Measurements from ENCODE around the gene BCL2L11.
"Not testable (repeated sequence)": the region's sequence is repeated elsewhere in the genome, so short reads cannot be mapped to it uniquely, and the experiment has no call there.

The BCL2L11 gene, protein sequence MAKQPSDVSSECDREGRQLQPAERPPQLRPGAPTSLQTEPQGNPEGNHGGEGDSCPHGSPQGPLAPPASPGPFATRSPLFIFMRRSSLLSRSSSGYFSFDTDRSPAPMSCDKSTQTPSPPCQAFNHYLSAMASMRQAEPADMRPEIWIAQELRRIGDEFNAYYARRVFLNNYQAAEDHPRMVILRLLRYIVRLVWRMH

DNA sequence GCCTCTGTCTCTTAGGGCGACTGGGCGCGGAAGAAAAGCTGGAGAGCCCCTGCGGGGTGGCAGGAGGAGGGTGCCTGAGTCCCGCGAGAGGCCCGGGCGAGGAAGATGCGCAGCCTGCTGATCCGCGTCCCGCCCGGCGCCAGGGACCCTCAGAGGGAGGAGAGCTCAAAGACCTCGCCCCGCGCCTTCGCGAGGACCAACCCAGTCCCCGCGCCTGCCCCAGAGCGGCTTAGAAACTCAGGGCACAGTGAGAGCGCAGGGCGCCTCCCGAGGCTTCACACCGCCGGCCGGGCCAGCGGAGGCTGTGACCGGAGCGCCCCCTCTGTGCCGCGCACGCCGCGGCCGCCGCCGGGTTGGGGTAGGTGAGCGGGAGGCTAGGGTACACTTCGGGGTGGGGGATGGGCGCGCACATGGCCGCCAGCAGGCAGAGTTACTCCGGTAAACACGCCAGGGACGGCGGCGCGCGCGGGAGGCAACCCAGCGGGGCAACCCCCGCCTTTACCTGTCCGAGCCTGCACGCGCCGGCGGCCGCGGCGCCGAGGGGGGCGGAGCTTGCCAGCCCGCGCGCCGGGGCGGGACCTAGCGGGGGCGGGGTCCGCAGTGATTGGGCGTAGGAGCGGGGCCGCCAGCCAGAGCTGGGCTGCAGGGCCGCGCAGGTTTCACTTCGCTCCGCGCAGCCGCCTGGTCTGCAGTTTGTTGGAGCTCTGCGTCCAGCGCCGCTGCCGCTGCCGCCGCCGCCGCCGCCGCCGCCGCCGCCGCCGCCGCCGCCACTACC, at the start of gene BCL2L11:
Gene BCL2L11, plus strand, starts transcription at position 662 of the 775 bp plus-strand sequence. CDS start 2,832 bp downstream, outside the sequence.
- peak; percentile 86 for DNase-seq

DNA sequence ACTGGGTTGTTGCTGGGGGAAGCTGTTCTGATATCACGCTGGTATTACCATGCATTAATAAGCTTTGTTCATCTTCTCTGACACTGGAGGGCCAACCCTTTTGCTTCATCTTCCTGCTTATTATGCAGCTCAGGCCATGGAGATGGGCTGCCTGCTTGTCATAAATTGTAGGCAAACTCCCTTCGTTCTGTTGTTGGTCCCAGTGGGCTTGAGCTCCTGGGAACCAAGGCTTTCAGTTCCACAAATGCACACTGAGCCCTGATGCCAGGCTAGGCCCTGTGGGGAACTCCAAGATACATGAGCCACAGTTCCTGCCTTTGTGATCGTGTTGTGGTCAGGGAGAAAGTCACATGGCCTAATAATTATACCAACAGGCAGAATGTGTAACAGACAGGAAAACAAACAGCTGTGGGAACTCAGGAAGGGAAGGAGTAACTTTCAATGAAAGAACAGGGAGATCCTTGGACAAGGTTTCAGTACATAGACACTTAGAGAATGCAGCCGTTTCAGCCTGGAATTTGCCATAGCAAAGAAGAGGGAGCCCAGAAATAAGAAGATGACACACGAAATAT, 49.0 kb upstream of the BCL2L11 start:
- no peak for DNase-seq

DNA sequence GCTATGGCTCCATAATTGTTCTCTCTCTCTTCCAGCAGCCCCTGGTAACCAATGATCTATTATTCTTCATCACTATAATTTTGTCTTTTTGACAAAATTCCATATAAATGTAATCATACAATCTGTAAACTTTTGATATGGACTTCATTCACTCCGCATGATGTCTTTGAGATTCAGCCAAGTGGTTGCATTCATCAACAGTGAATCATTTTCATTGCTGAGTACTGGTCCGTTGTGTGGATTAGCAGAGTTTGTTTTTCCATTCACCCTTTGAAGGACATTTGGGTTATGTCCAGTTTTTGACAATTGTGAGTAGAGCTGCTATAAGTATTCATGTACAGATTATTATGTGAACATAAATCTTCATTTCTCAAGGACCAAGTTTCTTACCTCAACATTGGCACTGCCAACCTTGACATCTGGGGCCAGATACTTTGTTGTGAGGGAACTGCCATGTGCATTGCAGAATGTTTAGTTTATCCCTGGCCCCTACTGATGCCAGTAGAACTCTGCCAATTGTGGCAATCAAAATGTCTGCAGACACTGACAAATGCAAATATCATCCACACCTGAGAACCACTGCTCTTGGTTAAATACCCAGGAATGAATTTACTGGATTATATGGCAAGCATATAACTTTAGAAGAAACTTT, 48.4 kb upstream of the BCL2L11 start:
- DNase-seq: no peak

DNA sequence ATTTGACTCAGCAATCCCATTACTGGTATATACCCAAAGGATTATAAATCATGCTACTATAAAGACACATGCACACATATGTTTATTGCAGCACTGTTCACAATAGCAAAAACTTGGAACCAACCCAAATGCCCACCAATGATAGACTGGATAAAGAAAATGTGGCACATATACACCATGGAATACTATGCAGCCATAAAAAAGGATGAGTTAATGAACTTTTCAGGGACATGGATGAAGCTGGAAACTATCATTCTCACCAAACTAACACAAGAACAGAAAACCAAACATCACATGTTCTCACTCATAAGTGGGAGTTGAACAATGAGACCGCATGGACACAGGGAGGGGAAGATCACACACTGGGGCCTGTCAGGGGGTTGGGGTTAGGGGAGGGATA, 38.1 kb upstream of the BCL2L11 start:
- not testable (repeated sequence) for DNase-seq

DNA sequence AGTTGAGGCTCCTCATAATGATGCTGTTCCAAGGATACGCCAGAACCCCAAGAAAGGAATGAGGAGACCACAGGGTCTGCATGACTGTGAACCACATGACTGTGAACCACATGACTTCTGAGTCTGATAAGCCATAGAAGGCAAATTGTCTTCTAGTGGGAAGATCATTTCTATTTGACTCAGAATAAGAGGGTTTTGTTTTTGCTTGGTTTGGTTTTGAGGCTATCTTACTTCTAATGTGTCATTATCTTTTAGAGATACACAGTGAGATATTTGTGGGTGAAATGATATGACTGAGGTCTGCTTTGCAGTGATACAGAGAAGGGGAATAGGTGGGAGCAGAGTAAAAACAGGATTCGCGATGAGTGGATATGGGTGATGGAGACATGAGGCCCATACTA, 28.9 kb upstream of the BCL2L11 start:
- no peak for DNase-seq

DNA sequence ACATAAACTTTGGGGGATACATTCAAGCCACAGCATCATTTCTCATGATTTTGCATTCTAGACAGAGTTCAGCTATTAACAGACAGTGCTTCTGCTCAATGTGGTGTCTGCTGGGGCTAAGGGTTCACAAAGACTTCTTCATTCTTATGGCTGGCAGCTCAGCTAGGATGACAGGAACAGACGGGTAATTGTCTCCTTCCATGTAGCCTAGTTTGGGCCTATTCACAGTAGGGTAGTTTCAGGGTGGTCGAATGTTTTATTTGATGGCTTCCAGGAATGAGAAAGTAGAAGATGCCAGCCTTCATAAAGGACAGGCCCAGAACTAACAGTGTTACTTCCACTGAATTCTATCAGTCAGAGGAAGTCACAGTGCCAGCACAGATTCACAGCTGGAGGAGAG, 26.0 kb upstream of the BCL2L11 start:
- no peak for DNase-seq

DNA sequence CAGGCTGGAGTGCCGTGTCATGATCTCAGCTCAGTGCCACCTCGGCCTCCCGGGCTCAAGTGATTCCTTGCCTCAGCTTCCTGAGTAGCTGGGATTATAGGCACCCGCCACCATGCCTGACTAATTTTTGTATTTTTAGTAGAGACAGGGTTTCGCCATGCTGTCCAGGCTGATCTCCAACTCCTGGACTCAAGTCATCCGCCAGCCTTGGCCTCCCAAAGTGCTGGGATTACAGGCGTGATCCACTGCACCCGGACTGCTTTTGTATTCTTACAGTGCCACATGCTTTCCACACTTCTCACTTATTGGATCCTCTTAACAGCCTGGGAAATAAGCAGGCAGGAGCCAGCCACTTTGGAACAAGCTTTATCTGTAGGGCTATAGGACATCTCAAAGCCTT, 25.3 kb upstream of the BCL2L11 start:
- DNase-seq: no peak

DNA sequence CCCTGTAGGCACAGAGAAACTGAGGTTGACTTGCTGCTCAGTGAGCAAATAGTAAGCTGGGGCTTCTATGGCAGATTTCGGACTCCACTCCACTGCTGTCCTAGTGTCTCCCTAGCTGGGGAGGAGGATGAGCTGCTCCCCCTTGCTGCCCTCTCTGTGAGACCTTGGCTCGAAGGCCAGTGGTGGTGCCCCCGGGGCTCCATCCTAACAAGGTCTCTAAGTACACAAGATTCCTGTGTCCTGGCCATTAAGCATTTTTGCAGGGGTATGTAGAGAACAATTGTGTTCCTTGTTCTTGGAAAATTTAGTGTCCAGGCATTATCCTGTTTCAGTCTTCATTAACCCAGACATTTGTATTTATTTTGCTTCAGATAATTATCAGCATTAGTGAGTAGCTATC, 21.3 kb upstream of the BCL2L11 start:
- no peak for DNase-seq

DNA sequence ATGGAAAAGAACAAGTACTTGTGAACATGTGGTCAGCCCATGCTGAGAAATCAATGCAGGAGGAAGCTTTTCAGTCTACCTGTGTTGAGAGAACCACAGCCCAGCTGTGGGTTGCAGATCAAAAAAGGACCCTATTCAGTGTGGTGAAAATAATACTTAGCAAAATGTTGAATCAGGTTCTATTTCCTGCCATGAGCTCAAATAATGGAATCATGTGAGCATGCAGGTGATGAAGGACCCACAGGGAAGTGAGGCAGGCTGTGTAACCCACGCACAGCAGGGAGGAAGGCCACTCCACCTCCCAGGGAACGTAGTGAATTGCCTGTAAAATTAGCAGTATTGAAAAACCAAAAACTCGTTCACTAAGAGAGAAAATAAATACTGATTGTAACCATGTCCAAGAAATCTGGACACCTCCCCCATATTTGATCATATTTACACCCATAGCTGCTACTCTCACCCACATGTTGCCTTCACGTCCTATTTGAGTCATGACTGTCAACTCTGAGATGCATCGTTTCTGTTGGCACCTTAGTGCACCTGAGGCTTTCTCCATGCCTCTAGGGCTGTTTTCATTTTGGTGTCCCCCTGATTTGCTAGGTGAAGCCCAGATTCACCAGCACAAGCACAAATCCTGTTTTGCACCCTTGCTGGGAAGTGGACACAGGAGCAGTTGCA, 20.5 kb upstream of the BCL2L11 start:
- DNase-seq: no peak

DNA sequence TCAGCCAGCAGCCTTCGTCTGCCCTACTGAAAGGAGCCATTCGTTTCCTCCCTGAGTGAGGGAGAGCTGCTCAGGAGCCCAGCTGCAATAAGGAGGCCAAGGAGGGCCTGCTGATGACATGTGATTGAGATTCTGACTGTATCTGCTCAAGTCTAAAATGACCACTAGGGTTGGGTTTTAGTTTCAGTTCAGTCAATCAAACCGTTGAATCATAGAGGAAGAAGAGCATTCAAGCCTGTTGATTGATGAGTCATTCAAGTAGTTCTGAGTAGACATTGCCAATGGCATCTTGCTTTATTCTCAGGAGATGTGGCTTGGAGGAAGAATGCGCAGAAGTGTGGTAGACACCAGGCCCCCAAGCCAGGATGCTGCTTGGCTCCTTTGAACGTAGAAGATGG, 19.9 kb upstream of the BCL2L11 start:
- no peak for DNase-seq

DNA sequence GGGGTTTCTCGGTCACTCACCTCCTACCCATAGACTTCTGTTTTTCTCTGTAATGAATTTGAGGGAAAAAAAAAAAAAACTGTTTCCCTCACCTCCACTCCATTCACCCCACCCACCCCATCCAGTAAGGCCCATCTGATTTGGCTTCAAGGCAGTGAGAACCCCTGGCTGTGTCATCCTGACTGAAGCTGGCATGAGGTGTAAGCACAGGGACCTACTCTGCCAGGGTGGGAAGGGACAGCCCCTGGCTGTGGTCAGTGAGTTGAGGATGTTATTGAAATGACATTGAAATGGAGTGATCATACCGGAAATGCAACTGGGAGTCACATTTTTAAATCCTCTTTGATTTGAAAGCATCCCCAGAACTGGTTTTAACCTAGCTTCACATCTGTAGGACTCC, 19.1 kb upstream of the BCL2L11 start:
- DNase-seq: no peak

DNA sequence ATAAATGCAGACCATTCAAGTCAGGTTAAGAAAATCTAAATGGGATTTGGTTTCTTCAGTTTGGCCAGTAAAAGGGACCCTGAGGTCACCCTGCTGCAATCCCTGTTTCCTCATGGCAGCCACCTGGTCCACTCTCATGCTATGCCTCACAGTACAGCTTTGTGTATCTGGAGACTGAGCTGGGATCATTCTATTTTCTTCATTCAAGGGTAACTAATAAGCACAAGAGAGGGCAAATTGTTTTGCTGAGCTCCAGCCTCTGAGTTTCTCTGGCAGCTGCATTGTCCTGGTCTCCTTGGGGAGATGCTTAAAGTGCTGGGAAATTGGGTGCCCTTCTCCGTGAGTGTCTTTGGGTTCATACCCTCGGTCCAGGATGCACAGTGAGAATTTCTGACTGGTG, 18.5 kb upstream of the BCL2L11 start:
- no peak for DNase-seq

DNA sequence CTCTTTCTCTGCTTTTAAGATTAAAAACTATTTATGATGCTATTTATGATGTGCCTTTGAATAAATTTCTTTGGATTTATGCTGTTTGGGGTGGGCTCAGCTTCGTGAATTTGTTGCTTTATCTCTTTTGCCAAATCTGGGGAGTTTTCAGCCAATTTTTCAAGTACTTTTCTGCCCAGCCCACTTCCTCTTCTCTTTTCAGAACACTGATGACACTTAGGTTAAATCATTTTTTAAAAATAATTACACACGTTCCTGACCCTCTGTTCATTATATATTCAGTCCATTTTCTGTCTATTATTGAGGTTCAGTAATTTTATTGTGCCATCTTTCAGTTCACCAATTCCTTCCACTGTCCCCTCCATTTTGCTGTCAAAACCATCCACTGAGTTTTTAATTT, 14.8 kb upstream of the BCL2L11 start:
- no peak for DNase-seq

DNA sequence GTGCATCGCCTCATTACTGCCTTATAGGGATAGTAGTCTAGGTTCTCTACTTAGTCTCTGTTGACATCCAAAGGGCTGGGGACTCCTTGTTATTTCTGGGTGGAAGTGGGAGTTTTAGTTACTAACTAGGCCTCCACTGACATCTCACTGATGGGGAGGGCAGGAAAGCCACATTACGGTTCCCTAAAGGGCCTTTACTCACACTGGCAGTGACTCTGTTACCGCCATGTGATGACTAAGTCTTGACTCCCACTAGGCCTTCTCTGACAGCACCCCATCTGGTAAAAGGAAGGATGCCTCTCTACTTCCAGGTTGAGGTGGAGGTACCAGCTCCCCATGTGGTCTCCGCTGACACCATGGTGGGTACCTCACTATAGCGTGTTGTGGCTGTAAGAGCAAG, 14.0 kb upstream of the BCL2L11 start:
- no peak for DNase-seq

DNA sequence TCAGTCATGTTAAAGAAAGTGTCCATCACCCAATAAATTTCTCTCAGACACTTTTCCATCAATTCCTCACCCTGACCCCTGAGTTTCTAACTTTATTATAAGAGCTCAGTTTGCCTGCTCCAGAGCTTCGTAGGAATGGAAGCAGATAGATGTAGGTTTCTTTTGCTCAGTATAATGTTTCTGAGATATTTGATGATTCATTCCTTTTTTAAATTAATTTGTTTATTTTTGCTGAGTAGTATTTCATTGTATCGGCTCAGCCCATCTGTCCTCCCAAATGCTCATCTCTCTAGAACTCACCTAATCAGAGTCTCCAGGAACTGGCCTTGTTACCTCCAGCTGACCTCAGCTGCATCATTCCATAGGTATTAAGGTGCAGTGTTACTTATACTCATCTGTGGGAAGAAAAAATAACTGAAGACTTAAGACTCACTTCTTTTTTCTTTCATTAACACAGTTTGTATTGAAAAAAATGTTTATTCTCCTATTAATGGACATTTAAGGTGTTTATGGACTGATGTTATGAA, 11.9 kb upstream of the BCL2L11 start:
- DNase-seq: no peak

DNA sequence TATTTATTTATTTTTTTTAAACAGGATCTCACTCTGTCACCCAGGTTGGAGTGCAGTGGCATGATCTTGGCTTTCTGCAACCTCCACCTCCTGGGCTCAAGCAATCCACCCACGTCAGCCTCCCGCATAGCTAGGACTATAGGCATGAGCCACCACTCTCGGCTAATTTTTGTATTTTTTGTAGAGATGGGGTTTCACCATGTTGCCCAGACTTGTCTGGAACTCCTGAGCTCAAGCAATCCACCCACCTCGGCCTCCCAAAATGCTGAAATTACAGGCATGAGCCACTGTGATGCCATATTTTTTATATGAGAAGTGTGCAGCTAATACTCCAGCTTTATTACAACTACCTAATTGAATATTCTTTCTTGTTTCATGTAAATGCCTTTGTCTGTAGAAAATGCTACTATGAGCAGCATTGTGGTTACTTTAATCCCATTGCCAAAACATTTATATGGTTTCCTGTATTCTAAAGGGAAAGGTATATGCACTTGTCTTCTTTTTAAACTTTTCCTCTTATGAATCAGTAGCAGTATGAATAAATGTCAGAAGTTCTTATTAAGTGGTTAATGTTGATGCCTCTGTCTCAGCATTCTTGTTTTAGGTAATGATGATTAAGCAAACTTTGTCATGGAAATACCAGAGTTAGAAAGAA, 9.5 kb upstream of the BCL2L11 start:
- no peak for DNase-seq

DNA sequence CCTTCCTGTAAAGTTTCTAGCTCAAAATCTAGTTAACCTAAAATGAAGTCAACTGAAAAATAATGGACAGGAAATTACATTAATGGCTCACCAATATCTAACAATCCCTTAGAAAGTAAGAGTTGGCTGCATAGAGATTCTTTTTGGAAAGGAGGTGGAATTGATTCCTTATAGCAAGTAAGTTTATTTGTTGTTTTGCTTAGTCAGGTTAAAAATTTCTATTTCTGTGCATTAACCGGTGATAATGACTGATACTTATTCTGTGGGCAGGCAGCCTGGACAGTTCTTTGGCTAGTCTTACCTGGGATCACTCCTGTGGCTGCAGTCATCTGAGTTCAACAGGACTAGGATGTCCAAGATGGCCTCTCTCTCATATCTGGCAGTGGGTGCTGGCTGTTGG, 6.9 kb upstream of the BCL2L11 start:
- no peak for DNase-seq

DNA sequence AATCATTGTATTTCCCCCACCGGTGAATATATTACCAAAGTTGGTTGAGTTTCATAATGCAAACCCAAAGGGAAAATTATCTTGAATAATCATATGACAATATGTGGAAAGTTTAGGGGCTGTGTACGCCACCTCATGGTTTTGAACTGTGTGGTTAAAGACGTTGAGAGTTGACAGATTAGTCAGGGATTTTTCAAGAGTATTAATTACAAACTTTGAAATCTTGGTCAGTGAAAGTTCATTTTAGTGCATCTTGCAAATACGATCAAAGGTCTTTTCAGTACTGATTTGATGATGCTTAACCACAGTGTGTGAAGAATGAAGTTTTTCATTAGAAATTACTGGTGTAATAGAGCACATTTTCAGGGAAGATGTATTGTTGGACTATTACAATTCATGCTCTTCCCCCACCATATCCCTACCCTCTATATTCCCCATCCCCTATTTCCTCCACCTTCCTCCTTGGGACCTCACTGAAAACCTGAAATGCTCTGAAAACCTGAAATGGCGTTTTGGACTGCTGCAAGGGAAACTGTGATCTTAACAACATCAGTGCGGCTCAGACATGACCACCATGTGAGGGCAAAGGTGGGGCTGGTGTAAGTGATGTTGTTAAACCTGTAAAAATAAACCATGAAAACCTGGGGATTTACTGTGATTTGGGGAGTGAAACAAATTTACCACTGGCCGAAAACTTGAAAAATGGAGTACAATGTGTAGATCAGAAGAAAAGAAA, 4.5 kb upstream of the BCL2L11 start:
- no peak for DNase-seq

DNA sequence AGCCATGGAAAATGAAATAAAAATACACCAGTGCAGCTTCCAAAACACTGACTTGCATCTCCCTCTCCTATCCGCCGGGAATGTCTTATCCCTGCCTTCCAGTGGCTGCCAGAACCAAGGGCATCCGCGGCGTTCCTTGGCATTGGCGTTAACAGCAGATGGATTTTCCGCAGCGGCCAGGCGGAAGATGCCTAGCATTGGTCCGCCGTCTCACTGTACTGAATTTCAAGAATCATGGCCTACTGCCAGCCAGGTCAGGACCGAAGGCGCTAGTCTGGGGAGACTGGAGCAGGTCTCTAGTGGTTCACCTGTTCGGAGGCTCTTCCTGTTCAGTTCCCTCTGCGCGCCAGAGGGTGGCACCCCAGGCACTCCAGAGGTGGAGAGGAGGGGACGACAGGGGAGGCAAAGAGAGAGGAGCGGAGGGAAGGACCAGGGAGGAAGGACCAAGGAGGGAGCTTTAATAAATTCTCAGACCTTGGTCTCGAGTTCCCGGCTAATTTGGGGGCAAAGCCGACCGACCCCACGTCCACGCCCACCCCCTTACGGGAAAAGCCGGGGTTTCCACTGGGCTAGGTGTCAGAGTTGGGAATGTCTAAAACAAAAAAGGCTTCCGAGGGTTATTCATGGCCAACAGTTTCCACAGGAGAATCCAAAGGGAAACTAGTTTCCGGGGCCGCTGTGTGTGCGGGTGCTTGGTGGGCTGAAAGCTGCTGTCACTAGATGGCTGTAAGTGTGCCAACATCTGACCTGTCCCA, 3.7 kb upstream of the BCL2L11 start:
- DNase-seq: peak; percentile 50

DNA sequence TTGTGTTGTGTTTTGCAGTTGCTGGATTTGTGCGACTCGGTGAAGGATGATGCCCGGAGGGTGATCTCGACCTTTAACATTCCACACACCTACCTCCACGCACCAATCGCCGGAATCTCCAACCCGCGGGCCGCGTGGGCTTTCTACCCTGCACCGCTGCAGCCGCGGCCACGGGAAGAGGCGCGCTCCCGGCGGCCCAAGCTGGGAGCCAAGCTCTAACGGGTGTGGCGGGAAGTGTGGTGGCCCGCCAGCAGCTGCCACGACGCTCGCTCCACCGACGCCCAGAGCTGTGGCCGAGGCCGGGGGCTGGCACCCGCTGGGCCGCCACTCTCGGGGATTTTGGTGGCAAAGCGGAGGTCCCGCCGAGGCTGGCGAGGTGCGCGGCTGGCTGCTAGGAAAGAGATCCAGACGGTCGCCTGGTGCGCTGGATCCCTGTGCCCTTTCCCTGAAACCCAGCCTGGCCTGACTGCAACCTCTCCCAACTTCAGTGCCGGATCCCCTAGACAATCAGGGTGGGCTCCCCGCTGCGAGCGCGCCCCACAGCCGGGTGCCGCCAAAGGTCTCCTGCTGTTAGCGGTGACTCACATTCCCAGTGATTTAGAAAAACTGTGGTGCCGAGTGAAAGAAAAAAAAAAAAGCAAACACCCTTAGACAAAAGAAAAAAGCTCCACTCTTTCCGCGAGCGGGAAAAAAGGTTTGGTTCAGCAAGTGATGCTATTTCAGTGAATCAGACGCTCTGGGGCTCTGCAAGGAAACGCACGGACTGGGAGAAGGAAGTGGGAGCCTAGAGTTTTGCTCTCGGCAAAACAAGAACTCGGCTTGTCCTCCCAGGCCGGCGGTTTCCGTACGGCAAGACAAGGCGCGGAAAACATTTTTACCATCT, 2.9 kb upstream of the BCL2L11 start:
- DNase-seq: peak; percentile 11
